Superior temporal gyrus (tissue), 1 donor: Measurements from ENCODE around the gene RANBP10.

Experiments used
- DNase-seq: peaks from one replicate; pipeline ENCODE4 v3.0.0-alpha.2; 2016; ENCODE audit errors: extremely low spot score

Gene RANBP10

DNA sequence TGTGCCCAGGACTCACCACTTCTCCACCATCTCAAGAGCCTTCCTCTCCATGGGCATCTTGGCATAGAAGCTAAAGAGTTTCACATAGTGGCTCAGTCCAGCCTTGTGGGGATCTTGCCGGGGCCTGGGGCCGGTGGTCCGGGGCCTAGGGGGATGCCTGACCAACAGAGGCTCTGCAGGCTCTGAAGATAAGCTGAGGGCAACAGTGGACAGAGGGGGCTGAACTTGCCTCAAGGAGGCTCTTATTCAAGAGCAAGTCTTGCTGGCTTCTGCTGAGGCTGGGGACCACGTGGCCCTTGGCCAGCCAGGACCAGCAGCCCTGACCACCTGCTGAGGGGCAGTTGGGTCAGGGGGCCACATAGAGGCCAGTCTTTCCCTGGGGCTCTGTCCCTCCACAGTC lies 22.3 kb upstream of the RANBP10 start:
- no peak for DNase-seq

DNA sequence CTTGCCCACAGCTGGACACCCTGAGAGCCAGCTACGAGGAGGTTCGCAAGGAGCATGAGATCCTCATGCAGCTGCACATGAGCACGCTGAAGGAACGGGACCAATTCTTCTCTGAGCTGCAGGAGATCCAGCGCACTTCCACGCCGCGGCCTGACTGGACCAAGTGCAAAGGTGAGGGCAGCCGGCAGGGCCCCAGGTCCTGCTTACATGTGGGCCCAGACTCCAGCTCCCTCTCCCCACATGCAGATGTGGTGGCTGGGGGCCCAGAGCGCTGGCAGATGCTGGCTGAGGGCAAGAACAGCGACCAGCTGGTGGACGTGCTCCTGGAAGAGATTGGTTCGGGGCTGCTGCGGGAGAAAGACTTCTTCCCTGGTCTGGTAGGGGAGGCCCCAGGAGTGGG lies 19.5 kb upstream of the RANBP10 start:
- DNase-seq, result no peak

DNA sequence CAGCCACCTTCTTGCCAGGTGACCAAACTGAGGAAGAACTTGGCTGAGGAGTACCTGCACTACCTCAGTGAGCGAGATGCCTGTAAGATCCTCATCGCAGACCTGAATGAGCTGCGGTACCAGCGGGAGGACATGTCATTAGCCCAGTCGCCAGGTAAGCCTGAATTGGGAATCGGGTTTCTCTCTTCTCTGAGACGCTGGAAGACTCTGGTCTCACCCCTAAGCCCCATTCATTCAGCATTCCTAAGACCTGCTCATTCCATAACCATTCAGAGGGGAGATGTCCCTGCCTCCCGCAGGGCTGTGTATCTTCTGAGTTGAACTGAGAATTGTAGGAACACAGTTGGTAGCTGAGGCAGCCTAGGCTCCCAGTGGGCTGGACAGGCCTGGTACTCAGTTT lies 18.8 kb upstream of the RANBP10 start:
- DNase-seq, result no peak

DNA sequence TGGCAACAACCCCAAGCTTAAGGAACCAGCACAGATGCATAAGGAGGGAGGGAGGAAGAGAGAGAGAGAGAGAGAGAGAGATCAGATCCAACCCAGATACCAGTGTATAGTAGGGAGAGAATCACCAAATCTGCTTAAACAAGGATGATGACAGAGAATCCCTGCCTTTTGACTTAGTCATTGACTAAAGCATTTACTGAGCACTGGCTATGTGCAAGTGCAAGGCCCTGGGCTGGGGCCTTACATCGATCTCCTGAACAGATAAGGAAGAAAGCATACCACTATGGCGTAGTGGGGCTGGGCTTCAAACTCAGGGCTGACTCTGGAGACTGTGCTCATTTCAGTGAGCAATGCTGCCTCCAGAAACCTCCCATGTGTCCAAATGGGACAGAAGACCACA lies 16.2 kb upstream of the RANBP10 start:
- DNase-seq, result no peak

DNA sequence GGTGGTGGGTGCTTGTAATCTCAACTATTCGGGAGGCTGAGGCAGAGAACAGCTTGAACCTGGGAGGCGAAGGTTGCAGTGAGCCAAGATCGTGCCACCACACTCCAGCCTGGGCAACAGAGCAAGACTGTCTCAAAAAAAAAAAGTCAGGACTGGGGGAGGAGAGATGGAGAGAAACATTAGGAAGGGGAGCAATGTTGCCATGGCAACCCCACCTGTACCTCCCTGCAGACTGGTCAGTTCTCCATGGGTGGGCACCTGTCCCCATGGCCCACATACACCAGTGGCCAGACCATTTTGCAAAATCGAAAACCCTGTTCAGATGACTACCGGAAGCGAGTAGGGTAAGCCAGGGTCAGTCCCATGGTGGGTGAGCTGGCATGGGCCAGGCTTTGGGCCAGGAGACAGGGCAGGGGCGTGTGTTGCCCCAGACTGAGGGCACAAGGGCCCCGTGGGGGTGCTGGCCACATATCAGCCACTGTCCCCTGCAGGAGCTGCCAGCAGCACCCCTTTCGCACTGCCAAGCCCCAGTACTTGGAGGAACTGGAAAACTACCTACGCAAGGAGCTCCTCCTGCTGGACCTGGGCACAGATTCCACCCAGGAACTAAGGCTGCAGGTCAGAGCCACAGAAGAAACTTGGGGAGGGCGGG lies 14.4 kb upstream of the RANBP10 start:
- no peak for DNase-seq

DNA sequence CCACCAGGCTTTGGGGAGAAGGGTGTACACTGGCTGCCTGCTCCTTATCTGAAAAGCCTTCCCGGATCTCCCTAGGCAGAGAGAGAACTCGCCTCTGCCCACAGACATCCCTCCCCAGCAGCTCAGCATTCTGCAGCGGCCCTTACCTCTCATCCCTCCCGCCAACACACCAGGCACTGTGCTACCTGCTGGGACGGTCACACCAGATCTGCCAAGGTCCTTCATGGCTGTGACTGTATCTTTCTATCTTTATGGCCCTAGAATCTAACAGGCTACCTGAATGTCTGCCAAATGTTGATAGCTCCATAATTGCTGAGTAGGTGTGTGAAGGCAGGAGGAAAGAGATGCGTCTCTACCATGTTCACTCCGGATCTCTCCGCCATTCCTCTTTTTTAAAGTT lies 8.2 kb upstream of the RANBP10 start:
- DNase-seq, result no peak

DNA sequence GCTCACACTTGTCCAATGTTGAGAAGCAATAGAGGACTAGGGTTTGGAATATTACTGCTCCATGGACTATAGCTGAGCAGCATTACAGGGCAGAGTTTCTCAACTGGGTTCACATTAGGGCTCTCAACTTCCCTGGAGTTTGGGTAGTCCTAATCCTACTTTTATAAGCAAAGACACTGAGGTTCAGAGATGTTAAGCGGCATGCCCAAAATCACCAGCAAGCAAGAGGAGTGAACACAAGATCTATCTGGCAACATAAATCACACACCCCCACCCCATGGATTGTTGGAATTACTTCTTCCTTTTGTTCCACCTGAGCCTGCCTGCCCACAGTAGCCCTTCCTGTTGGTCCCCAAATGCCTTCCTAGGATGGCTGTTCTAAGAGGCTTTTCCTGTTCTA lies 5.5 kb upstream of the RANBP10 start:
- DNase-seq, result no peak

DNA sequence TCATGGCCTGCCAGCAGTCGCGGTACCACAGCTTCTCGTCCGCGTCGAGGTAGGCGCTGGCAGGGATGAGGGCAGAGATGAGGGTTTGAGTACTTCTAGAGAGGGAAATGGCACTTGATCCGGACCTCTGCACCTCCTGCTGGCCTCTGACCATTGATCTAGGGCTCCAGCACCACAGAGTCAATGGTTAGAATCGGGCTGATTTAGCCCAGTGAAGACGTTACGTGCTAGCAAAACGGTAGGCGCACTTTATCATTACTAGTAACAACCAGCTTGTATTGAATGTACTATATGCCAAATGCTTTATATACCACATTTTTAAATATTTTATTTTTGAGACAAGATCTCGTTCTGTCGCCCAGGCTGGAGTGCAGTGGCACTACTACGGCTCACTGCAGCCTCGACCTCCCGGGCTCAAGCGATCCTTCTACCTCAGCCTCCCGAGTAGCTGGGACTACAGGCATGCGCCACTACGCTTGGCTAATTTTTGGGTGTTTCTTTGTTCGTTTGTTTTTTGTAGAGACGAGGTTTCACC lies 855 bp upstream of the RANBP10 start:
- no peak for DNase-seq

DNA sequence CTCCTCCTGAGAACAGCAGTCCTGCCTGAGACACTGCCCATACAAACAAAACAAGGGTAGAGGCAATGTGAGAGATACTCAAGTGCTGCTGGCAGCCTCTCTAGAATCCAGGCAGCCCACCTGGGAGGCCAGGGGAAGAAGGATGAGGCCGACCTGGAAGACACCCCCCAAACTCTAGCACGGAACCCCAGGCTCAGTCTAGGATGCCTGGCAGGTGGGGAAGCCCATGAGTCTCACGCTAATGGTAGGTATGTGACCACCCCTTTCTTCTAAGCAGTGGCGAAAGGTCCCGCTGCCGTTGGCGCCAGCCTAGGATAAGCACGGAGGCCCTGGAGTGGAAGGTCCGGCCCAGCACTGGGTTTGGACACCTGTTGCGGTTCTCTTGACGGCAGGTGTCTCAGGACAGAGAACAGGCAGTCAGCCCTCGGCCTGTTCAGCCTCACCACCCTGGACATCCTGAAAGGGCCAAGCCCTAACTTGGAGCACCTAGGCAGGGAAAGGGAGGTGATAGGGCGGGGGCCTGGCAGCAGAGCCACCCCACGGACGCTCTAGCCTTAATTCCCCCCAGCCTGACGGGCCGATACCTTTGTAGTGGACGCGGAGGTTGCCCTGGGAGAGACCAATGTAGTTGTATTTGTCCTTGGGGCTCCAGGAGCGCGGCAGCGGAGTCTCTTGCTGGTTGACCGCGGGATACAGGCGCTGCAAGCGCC lies 487 bp downstream of the RANBP10 start:
- DNase-seq, result no peak

DNA sequence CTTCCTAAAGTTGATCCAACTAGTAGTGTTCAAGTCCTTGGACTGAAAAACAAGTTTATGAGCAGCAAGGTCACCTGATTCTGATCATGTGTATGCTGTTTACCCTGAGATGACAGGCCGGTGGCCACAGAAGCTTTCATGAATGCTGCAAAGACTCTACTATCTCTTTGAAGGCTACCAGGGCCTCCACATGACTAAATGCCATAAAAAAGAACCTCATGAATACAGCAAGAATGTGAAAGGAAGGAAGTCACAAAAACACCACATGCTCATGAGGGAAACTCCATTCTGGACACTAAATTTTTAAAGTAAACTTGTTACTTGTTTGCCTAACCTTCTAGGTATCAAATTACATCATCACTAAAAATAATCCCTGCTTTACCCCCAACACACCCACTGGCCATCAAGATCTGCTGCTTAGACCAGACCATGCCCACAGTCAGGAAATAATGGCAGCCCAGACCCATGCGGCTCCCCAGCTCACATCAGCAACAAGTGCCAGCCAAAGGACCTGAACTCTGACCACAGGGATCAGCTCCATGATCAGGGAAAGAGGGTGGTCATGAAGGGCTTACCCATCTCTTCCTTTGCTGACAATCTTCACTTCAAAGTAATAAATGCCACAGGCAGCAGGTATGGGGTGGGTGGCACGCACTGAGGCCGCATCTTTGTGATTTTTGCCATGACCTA lies 1.4 kb downstream of the RANBP10 start:
- no peak for DNase-seq

DNA sequence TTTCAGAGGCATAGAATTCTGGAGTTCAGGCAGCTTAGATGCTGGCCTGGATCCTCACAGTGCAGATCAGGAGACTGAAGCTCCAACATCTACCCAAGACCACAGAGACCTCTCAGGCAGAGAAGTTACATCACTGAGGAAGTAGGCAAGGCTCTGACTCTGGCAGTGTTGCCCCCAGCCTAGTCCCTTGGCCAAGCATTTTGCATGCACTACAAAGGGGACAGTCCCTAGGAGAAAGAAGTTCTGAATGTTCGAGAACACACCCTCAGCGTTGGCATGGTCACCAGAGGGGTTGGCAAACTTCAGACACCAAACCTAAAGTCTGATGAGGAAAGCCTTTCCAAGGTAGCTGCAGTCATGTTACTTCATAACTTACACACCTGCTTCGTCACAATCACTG lies 2.5 kb downstream of the RANBP10 start:
- DNase-seq, result no peak

DNA sequence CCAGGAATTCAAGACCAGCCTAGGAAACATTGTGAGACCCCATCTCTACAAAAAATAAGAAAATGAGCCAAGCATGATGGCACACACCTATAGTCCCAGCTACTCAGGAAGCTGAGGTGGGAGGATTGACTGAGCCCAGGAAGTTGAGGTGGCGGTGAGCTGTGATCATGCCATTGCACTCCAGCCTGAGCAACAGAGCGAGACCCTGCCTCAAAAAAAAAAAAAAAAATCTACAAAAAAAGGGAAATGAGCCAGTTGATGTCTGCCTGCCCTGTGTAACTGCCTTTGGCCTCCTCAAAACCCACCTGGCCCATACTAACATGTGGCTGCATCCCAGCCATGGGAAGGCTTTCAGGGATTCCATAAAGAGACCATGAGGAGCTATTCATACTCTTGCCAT lies 4.5 kb downstream of the RANBP10 start:
- DNase-seq, result no peak

DNA sequence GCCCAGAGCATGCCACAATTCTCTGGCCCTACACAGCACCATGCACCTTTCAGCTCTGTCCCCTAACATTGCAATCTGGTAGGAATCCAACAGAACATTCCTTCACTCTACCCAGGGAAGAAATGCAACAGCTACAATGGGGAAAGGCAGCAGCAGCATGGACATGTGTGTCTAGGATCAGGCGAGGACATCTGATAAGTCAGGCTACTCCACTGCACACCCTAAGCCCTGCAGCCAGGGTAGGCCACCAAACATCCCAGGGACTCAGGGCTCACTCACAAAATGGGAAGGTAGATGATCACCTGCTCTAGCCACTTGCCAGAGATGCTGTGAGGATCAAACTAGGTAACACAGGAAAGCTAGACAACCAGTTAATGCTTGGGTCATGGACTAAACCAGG lies 5.1 kb downstream of the RANBP10 start:
- DNase-seq, result no peak

DNA sequence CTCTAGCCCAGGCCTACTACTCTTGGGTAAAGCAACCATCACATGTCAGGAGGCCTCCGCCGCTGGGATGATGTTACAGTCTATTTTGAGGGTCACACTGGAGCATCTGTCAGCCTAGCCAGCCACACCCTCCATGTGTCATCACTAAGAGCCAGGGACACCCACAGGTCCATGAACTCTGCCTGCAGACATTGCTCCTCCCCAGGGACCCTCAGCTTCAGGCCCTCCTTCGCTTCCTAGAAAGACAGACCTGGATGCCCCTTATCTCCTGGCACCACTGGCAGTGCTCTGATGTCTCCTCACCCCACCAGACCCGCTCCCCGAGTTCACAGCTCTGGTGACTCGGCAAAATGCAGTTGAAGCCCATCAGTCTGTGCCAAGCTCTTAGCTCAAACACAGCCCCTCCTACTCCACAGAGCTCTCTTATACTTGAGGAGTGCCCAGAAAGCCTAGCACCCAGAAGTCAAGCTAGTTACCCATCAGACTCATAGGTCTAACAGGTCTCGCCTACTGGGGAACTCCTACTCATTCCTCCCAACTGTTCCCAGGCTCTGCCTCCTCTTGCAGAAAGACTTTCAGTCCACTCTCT lies 5.9 kb downstream of the RANBP10 start:
- DNase-seq, result no peak

DNA sequence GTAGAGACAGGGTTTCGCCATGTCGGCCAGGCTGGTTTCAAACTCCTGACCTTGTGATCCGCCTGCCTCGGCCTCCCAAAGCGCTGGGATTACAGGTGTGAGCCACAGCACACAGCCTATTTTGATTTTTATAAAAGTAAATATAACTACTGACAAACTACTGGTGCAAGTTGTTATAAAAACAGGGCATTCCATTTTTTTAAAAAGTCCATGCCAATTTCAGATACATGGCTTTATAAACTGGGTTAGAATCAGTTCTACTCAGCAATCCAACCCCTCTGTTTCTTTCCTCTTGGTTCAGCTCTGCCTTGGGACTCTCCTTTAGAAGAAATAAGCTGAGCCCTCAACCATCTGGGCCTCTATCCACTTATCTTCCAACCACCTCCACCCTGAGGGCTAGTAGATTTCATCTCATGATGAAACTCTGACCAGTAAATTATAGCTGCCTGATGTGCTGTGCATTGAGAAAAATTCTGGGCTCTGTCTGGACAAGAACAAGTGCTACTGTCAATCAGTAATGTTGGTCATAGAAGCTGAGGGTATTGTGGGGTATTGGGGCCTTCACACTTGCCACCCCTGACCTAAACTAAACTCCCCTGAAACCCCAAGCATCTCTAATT lies 10.2 kb downstream of the RANBP10 start:
- no peak for DNase-seq

DNA sequence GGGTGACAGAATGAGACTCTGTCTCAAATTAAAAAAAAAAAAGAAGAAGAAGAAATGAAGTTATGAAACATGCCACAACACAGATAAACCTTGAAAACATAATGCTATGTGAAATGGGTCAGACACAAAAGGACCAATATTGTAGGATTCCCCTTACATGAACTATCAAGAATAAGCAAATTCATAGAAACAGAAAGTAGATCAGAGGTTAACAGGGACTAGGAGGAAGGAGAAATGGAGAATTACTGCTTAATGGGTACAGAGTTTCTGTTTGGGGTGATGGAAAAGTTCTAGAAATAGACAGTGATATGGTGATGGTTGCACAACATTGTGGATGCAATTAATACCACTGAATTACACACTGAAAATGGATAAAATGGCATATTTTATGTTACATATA lies 16.3 kb downstream of the RANBP10 start:
- DNase-seq, result no peak

DNA sequence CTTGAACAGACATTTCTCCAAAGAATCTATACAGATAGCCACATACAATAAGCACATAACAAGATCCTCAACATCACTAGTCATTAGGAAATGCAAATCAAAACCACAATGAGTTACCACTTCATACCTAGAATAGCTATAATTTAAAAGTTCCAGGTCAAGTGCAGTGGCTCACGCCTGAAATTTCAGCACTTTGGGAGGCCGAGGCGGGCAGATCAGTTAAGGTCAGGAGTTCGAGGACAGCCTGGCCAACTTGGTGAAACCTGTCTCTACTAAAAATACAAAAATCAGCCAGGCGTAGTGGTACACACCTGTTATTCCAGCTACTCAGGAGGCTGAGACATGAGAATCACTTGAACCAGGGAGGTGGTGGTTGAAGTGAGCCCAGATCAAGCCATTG lies 19.9 kb downstream of the RANBP10 start:
- no peak for DNase-seq

DNA sequence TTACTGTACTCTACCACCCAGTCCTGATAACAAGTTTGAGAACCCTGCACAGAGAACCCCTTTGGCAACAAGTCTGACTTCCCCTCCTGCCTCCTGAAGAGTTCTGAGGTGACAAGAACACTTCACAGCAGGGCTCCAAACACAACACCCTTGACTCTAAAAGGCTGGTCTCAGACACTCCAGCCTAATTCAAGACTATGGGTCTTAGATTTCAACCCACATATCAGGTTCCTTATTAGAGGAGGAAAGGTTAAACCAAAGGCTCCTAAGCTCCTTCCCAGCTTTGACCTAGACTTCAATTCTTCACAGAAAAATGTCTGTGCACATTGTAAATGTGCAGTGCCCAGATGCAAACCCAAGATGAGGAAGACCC lies 23.0 kb downstream of the RANBP10 start:
- no peak for DNase-seq

DNA sequence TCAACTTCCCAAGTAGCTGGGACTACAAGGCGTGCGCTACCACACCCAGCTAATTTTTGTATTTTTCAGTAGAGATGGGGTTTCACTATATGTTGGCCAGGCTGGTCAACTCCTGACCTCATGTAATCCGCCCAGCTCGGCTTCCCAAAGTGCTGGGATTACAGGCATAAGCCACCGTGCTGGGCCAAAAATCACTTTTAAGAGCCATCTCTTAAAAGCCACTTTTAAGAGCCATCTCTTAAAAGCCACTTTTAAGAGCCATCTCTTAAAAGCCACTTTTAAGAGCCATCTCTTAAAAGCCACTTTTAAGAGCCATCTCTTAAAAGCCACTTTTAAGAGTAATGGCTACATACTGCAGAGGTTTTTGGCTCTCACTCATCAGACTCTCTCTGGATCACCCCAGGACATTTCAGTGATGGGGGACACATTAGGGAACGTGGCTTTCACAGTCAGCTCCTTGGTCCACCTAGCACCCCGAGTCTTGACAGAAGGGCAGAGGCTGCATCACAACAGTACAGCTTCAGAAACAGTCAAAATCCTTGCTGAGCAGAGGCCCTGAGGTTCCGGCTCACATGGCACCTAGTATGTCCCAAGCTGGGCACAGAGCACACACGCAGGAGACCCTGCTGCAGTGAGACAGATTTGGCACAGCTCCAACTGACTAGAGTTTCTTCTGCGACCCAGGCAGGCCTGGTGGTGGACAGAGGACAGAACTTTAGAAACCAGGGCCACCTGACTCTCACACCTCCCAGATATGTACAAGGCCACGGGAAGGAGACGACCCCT lies 23.6 kb downstream of the RANBP10 start:
- no peak for DNase-seq

DNA sequence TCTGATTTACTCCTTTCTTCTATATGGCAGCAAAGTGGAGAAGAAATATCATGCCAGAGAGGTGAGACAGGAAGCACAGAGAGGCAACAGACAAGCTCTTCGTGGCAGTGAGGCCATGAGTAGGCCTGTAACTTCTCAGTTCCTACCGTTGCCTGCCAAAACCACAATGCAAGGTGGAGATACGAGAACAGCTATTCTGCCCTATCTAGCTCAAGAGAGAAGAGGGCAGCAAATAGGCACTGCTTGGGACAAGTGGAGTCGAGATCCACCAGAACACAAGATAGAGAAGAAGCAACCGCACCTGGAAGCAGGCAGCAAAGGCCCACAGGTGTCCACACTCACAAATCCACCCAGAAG lies 24.8 kb downstream of the RANBP10 start:
- no peak for DNase-seq

DNA sequence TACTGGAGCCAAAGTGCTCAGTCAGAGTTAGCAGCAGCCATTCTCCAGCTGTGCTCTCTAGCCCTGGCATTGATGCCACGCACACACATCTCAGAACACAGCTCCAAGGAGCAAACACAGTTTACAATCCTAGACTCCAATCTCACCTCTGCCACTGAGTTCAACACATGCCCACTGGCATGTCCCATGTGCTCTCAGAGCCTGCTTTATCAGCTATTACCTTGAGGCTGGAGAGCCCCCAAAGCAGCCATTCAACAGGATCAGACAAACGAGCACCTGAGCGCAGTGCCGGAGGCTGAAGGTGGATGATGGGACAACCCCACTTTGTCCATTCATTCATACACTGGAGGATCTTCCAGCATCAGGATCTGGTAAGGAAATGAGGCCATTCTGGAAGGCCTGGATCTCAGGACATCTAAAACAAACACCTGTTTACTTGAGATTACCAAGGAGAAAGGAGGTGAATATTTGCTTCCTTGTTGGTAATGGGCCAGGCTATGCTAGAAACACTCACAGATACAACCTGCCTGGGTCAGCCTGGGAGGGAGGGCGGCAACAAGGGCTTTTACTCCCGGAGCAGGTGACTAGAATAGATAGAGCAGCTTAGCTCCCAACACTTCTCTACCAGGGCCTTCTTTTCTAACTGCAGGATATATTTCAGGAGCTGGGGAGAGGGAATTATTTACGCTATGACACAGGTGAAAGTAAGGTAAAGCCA lies 25.4 kb downstream of the RANBP10 start:
- DNase-seq, result no peak
